Stimulated activated CD8-positive, alpha-beta memory T cell treated with anti-CD3 and anti-CD28 coated beads, Interleukin-7, amount 100 ng/mL, for 1 hour (primary cell): ENCODE results near the gene SNCAIP.
"Not testable (repeated sequence)": the region's sequence is repeated elsewhere in the genome, so short reads cannot be mapped to it uniquely, and the experiment has no call there.

Experiments
- DNase-seq, 2 donors: peaks; one replicate each; pipeline ENCODE4 v3.0.0-alpha.2; 2020; ENCODE audit warnings: low read depth in 2 of 2

SNCAIP gene

DNA sequence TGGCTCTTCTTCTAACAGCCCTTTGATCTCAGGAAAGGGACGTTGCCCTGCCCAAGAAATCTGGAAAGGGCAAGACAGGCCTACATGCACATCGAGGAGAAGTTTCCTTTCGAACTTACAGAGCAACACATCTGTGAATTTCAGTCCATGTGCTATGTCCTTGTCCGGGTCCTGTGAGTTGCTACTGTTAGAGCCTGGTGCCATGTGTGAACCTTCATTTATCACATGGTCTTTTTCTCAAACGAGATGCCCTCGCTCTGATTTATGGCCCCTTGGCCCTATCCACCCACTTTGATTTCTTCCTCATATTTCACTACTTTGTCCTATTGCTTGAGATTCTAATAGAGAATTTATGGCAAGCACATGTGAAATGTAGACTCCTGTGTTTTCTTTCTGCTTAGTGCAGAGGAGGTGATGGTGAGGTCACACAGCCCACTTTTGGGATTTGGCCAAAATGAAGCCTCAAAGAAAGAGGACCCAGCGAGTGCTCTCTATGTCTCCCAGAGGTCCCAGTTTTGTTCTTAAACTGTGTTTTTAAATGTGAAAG is 153.1 kb downstream of the SNCAIP start:
- no peak for DNase-seq

DNA sequence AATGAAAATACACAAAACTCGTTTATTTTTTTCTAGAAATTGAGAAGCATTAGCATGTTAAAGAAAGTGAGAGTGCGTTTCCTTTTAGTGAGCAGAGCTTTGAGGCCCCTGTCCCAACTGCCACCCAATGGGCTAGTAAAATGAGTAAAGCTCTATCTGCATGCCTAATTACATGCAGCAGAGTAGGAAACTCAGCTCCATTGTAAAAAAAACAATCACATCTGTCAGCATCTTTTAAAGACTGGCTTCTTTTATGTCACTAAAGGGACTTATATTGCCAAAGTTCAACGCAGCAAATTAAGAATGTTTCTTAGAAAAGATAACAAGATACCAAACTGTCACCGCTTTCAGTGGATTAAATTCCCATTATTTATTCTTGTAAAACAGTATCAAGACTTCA is 154.0 kb downstream of the SNCAIP start:
- DNase-seq: no peak

DNA sequence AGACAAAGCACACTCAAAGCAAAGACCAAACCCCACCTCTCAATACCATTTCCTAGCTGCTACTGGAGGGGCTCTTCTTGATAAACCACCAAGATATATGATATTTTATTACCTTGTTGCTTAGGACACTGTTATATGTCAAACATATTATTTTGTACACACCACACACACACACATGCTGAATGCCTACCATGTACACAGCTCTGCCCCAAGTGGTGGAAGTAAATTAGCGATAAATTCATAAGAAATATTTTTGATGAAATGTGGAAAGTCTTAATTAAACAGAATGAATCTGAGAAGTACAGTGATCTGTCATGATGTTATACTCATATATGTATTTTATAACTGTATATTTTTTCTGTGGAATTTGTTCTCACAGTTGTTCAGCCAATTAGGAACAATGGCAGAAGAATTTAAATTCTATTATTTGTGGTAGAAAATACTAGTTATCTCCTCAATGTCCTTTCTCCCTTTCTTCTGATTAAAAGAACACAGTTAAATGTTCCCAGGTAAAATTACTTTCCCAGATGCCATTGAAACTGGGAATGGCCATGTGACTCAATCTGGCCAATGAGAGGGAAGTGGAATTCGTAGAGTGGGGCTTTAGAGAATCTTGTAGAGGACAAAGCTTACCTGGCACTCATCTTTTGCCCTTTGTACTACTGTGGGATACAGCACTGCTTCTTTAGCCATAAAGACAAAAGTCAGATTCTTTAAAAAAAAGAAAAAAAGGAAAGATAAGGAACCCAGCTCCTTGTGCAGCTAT is 156.5 kb downstream of the SNCAIP start:
- no peak for DNase-seq

DNA sequence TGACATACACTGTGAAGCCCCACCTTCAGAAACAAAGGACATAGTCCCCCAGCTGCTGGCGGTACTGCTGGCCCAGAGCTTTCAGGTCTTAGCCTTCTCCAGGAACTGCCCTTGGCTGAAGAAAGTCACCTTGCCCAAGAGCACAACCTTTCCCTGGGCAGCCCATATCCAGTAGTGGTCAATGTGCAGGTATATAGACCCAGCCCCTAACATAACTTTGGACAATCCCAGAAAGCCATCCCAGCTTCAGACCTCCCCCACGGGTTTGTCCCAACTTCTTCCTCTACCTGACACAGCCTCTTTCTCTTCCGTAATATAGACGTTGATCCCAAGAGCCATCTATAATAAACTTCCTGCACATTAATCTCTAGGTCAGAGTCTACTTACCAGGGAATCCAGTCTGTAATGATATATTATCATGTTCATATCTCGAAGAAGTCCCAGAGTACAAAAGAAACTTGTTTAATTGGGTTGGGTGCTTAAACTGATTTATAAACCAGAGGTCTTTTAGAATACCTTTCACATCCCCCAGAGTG is 157.4 kb downstream of the SNCAIP start:
- DNase-seq: no peak

DNA sequence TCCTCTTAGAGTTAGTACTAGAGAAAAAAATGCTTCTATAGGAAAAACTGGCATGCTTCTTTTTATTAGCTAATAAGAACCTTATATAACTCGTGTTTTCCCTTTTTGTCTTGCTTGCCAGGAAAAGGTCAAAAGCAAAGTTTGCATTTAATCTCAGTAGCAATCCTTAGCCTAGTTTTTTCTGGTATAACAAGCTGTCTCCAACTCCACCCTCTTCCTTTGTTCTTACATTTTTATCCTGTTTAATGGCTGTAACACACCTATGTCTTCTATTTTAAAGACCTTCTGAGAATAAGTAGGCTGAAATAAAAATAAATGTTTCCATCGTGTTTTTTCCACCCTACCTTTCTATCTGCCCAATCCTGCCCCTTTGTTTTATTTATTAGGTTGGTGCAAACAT is 158.3 kb downstream of the SNCAIP start:
- DNase-seq: no peak

DNA sequence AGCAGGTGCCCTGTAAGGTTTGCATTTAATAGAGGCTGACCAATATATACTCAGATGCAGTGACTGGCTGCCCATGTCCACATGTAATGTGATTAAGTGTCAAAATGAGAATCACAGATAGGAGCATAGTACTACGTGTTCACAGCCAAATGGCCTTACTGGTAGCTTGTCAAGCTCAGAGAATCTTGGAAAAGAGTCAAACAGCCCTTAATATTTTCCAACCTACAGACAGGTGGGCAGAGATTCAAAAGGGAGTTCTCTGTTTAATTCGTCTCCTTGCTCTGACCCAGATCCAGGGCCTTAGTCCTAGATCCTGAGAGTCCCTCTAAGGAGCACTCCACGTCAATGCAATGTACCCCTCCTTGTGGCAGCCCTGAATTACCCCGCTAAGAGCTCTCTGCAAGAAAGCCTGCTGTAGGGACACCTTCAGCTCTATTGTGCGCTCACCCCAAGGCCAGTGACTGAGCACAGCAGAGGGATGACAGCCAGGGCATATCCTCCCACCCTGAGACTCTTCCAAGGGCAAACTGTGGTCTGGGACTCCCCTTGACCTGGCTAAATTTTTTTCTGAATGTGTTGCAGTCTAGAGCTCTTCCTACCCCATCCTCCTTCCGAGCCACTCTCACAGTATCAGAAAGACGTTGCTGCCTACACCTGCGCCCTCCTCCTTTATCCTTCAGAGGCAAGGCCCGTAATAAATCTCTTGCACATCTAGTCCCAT is 159.2 kb downstream of the SNCAIP start:
- DNase-seq: no peak

DNA sequence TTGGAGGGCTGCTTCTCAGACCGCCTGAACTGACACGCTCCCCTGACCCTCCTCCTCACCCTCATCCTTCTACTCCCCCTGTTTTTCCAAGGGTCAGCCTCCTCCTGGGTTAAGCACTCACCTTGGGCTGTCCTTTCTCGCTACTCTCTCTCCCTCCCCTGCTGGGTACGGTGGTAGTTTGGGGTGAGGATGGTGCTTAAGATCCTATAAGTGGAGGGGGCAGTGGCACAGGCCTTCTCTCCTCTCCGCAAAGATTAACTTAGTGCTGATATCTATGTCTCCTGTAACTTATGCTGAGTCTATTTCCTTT is 159.7 kb downstream of the SNCAIP start:
- DNase-seq: no peak

DNA sequence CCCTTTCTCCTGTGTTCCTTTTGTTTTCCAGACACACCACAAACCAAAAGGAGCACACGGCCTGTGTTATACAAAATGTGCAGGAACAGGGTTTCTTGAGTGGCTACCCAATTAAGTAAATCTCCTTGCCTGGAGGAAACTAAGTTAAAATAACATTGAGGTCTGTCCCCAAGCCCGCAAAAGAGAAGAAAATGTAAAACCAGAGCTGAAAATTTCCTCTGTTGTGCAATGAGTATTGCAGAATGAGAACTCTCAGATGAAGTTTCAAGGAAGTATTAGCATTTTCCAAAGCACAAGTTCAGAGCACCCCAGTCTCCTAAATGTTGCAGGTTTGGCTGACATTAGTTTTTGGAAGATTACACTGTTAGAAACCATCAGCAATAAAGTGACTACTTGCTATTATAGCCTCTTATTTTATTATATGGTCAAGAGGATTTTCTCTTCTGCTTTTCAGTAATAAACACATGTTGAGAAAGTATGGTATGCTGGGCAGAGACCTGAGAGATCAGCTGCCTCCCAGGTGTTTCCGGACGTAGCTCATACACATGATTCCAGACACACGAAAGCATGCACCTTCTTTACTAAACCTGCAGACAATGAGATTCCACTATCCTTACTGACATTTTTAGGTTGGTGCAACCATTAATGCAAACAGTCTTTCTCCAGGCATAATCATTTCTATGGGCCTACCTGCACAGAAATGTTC is 161.3 kb downstream of the SNCAIP start:
- no peak for DNase-seq

DNA sequence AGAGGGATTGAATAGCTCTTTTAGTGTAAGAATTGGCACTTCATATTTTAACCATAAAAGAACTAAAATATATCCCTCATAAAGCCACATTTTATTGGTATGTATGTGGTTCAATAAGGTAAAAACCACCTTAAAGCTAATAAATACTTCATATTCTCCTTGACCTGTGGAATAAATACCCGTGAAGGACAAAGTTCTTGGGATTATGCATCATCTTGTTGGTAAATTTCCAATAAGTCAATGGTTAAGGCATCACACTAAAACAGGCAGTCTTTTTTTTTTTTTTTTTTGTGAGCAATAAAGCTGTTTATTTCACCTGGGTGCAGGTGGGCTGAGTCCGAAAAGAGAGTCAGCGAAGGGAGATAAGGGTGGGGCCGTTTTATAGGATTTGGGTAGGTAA is 161.9 kb downstream of the SNCAIP start:
- no peak for DNase-seq

DNA sequence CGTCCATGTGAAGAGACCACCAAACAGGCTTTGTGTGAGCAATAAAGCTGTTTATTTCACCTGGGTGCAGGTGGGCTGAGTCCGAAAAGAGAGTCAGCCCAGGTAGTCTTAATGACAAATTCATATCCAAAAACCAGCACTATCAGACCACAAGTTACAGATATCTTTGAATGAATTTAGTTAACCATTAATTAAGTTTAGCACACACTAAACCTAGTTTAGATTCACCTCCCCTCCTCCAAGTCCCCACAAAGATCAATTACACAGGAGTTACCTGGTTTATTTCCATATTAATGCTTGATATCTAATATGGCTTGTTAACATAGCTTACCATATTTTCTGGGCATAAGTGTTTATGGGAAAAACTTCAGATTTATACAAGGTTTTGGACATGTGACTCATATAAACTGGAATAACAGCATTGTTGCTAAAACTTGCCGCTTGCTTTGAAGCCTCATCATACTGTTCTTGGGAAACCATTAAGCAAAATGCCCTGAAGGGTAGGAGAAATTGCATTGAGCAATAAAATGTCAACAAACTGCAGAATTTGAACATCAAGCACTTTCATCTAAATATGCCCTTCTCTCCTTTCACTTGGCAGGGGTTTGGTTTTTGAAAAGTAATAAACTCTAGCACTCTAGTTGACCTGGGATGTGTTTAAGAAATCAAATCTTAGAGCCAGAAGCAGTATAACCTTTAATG is 166.9 kb downstream of the SNCAIP start:
- DNase-seq: no peak

DNA sequence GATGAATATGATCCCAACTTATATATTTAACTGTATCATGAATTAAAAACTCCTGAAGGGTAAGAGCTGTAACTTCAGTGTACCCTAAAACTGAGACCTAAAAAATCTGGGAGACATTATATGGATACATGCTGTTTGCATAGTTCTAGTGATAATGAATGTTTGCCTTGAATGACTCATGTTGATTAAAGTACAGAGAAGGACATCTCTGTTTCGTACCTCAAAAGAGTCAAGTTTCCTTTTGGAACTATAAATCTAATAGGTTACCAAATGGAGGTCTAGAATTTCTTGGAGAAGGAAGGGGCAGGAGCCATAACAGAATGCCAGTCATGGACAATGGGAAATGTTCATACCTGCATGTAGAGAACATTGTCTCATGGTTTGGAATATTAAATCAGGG is 168.1 kb downstream of the SNCAIP start:
- DNase-seq: no peak

DNA sequence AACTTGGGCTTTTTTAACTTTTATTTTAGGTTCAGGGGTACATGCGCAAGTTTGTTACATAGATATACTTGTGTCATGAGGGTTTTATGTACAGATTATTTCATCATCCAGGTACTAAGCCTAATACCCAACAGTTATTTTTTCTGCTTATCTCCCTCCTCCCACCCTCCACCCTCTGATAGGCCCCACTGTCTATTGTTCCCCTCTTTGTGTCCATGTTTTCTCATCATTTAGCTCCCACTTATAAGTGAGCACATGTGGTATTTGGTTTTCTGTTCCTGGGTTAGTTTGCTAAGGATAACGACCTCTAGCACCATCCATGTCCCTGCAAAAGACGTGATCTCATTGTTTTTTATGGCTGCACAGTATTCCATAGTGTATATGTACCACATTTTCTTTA is 172.1 kb downstream of the SNCAIP start:
- DNase-seq: no peak

DNA sequence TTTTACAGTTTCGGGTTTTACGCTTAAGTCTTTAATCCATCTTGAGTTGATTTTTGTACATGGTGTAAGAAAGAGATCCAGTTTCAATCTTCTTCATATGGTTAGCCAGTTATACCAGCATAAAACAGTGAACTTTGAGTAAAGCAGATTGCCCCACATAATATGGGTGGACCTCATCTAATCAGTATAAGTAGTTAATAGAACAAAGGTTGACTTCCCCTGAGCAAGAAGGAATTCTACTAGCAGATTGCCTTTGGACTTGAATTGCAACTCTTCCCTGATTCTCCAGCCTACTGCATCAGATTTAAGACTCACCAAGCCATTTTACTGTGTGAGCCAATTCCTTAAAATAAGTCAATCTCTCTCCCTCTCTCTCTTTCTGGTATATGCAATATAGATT is 173.2 kb downstream of the SNCAIP start:
- DNase-seq: no peak

DNA sequence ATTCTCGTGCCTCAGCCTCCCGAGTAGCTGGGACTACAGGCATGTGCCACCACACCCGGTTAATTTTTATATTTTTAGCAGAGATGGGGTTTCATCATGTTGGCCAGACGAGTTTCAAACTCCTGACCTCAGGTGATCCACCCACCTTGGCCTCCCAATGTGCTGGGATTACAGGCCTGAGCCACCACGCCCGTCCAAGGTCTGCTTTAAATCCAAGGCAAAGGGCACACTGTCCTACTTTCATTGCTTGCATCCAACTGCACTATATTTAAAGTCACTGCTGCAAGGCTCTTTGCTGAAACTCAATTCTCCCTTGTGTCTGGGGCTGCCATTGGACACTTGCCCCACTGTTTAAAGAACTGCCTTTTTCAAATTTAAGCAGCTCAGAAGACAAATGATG is 174.6 kb downstream of the SNCAIP start:
- DNase-seq: not testable (repeated sequence)

DNA sequence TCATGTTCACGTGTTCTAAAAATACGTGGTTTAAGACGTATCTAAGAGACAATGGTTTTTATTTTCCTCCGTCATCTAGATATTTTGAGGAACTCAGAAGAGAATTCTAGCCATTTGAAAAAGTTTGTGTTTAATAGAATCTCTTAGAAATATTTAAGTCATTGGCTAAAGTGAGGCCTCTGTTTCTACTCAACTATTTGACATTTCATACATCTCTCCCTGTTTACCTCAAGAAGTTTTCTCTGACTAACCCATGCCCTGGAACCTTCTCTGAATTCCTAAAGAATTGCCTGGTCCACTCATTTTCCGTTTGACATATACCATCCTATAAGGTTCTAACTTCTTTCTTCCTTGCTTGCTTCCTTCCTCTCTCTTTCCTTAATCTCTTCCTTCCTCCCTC is 178.7 kb downstream of the SNCAIP start:
- no peak for DNase-seq

DNA sequence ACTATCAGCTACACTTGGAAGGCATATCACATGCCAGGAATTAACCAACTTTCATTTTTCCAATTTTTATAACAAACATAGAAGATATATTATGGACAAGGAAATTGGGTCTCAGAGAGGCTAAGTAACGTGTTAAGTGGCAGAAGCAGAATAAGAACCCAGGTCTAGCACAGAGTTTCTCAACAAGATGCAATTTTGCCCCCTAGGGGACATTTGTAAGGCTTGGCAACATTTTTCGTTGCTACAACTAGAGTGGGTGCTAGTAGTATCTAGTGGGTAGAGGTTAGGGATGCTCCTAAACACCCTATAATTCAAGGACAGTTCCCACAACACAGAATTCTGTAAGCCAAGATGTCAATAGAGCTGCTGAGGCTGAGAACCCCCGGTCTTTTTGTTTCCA is 180.6 kb downstream of the SNCAIP start:
- DNase-seq: no peak

DNA sequence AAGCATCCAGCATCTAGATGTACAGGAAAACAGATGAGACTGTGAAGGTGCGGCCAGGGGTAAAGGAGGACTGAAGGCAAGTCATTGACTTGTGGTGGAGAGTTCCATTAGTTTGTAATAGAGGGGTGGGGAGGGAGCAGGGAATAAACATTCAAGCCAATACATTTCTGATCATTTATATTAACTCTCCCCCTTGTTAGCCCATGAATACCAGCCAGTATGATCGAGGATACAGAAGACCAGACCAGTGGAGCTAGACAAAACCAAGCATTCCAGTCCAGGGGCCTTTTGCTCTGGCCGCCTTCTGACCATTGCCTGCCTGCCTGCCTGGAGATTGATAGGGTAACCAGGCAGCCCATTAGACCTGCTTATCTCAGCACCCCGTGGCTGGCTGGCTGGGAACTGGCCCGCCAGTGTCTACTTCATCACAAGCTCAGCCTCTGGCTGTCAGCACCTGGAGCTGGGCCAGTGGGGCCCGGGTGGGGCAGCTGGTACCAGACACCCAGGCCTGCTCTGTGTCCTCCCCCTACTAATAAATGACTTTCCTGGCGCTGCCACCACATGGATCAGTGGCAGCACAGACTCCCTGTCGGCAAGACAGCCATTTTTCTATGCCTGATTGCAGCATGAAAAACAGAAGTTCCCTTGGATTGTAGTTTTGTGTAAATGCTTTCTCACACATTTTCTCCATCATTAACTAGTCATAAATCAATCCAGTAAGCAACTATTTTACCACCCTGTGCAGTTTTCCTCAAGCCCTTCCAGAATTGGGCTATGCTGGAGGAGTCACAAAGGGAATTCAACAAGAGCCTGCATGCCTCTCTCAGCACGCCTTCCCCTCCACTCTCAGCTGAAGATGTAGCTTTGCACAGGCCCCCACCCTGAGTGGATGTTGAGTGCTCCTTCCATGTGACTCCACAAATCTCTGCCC is 181.3 kb downstream of the SNCAIP start:
- DNase-seq: no peak

DNA sequence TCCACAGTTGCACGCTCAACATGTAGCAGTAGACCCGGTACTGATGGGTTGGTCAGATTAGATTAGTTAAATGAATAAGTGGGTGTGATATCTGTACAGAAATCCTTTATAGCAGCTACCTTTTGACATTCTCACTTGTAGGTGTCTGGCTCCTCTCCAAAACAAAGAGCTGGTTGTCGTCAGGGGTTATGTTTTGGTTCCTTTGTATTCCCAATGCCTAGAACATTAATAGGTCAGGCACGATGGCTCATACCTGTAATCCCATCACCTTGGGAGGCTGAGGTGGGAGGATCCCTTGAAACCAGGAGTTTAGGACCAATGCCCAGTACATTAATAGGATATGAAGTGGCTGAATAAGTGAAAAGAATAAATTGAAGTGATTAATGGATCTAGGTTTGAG is 182.1 kb downstream of the SNCAIP start:
- no peak for DNase-seq

DNA sequence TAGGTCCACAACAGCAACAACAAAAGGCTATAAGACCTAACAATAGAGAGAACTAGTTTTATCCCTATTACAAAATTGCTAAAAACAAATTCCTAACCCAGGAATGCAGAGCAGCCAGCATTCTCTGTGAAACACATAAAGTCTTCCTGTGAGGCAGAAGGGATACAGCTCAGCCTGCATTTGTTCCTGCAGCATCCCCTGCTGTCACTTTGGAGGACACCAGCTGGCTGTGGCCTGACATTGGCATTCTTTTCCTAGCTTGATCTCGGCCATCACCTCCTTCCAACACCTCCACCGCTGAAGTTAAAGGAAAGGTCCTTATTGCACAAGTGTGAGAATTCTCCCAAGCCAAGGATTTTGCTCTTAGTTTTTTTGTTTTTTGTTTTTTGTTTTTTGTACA is 186.1 kb downstream of the SNCAIP start:
- no peak for DNase-seq

DNA sequence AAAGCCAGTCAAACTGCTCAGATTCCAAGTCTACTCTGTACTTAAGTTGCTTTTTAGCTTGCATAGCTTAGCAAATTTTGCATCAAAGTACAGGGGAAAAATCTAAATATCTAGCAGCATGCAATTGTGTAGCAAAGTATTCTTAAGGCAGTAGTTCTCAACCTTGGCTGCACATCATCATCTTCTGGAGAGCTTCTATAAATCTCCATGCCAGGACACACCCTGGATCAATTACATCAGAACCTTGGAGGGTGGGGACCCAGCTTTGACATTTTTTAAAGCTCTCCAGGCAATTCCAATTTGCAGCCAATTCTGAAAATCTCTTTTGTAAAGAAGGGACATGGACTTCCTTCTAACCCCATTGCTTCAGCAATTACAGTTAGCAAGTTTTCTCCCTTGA is 187.5 kb downstream of the SNCAIP start:
- no peak for DNase-seq
